Measurements from ENCODE around the gene MECR.

DNA sequence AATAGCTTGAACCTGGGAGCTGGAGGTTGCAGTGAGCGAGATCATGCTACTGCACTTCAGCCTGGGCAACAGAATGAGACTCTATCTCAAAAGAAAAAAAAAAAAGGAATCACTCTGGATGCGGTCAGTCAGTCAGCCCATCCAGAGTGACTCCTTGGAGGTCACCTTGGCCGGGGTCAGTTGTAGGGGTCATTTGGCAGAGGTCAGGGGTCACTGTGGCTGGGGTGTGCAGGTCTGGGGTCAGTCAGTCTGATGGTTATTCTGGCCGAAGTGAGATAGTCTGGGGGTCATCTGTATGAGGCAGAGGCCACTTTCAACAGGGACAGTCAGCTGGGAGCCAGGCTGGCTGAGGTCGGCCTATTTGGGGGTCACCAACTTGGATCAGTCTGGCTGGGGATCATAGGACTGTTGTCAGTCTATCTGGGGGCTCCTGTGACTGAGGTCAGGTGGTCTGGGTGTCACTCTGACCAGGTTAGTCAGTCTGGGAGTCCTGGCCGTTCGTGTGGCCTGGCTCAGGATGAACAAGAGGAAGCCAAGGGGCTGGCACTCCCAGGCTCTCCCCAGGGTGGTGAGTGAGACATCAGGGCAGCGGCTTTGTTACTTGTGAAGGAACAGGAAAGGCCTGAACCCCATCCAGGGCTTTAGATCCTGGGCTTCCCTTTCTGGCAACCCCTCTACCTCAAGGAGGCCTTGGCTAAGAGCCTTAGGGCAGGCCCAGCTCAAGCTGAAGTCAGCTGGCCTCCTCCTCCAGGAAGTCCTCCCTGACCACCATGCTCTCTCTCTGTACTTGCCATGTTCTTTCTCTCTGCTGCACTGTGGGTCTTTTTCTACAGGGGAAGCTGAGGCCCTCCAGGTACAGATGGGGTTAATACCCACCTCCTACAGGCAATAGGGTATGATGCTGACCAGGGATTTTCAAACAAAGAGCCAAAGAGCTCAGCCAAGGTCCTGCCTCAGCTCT lies 20.7 kb upstream of the MECR start:
- no peak for TF ChIP-seq FOS (IDR thresholded peaks at IDR 0.05; ENCODE audit: borderline replicate concordance, extremely low read depth, insufficient read length)
- TF ChIP-seq, protein P1, sequence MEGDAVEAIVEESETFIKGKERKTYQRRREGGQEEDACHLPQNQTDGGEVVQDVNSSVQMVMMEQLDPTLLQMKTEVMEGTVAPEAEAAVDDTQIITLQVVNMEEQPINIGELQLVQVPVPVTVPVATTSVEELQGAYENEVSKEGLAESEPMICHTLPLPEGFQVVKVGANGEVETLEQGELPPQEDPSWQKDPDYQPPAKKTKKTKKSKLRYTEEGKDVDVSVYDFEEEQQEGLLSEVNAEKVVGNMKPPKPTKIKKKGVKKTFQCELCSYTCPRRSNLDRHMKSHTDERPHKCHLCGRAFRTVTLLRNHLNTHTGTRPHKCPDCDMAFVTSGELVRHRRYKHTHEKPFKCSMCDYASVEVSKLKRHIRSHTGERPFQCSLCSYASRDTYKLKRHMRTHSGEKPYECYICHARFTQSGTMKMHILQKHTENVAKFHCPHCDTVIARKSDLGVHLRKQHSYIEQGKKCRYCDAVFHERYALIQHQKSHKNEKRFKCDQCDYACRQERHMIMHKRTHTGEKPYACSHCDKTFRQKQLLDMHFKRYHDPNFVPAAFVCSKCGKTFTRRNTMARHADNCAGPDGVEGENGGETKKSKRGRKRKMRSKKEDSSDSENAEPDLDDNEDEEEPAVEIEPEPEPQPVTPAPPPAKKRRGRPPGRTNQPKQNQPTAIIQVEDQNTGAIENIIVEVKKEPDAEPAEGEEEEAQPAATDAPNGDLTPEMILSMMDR (IDR thresholded peaks at IDR 0.05 in 2 of 3, conservative IDR thresholded peaks at IDR 0.05 in 1 of 3; ENCODE audit: control insufficient read depth in 2 of 3, extremely low read depth in 1 of 3, insufficient read depth in 1 of 3, low read depth in 3 of 3, low read length in 3 of 3): no peak
- TF ChIP-seq BACH1 (IDR thresholded peaks at IDR 0.05; ENCODE audit: borderline replicate concordance): no peak
- no peak for TF ChIP-seq POLR2A (IDR thresholded peaks at IDR 0.05; ENCODE audit: low read depth, low read length)
- no peak for TF ChIP-seq EZH2 (IDR thresholded peaks at IDR 0.05; ENCODE audit: borderline replicate concordance, control insufficient read depth, low read depth, low read length)
- TF ChIP-seq, protein P2, sequence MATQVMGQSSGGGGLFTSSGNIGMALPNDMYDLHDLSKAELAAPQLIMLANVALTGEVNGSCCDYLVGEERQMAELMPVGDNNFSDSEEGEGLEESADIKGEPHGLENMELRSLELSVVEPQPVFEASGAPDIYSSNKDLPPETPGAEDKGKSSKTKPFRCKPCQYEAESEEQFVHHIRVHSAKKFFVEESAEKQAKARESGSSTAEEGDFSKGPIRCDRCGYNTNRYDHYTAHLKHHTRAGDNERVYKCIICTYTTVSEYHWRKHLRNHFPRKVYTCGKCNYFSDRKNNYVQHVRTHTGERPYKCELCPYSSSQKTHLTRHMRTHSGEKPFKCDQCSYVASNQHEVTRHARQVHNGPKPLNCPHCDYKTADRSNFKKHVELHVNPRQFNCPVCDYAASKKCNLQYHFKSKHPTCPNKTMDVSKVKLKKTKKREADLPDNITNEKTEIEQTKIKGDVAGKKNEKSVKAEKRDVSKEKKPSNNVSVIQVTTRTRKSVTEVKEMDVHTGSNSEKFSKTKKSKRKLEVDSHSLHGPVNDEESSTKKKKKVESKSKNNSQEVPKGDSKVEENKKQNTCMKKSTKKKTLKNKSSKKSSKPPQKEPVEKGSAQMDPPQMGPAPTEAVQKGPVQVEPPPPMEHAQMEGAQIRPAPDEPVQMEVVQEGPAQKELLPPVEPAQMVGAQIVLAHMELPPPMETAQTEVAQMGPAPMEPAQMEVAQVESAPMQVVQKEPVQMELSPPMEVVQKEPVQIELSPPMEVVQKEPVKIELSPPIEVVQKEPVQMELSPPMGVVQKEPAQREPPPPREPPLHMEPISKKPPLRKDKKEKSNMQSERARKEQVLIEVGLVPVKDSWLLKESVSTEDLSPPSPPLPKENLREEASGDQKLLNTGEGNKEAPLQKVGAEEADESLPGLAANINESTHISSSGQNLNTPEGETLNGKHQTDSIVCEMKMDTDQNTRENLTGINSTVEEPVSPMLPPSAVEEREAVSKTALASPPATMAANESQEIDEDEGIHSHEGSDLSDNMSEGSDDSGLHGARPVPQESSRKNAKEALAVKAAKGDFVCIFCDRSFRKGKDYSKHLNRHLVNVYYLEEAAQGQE (IDR thresholded peaks at IDR 0.05; ENCODE audit: low read depth, low read length): no peak
- no peak for TF ChIP-seq HDAC6 (IDR thresholded peaks at IDR 0.05; ENCODE audit: unreplicated experiment)
- no peak for TF ChIP-seq CHD2 (IDR thresholded peaks at IDR 0.05; ENCODE audit: borderline replicate concordance, low read depth, low read length)
- TF ChIP-seq SREBF2 (IDR thresholded peaks at IDR 0.05; ENCODE audit: low read length): no peak
- TF ChIP-seq, protein P3, sequence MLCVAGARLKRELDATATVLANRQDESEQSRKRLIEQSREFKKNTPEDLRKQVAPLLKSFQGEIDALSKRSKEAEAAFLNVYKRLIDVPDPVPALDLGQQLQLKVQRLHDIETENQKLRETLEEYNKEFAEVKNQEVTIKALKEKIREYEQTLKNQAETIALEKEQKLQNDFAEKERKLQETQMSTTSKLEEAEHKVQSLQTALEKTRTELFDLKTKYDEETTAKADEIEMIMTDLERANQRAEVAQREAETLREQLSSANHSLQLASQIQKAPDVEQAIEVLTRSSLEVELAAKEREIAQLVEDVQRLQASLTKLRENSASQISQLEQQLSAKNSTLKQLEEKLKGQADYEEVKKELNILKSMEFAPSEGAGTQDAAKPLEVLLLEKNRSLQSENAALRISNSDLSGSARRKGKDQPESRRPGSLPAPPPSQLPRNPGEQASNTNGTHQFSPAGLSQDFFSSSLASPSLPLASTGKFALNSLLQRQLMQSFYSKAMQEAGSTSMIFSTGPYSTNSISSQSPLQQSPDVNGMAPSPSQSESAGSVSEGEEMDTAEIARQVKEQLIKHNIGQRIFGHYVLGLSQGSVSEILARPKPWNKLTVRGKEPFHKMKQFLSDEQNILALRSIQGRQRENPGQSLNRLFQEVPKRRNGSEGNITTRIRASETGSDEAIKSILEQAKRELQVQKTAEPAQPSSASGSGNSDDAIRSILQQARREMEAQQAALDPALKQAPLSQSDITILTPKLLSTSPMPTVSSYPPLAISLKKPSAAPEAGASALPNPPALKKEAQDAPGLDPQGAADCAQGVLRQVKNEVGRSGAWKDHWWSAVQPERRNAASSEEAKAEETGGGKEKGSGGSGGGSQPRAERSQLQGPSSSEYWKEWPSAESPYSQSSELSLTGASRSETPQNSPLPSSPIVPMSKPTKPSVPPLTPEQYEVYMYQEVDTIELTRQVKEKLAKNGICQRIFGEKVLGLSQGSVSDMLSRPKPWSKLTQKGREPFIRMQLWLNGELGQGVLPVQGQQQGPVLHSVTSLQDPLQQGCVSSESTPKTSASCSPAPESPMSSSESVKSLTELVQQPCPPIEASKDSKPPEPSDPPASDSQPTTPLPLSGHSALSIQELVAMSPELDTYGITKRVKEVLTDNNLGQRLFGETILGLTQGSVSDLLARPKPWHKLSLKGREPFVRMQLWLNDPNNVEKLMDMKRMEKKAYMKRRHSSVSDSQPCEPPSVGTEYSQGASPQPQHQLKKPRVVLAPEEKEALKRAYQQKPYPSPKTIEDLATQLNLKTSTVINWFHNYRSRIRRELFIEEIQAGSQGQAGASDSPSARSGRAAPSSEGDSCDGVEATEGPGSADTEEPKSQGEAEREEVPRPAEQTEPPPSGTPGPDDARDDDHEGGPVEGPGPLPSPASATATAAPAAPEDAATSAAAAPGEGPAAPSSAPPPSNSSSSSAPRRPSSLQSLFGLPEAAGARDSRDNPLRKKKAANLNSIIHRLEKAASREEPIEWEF (IDR thresholded peaks at IDR 0.05; ENCODE audit: insufficient replicate concordance, low read depth, low read length): no peak
- TF ChIP-seq MEF2A (IDR thresholded peaks at IDR 0.05; ENCODE audit: insufficient read depth, low read depth, low read length): no peak
- TF ChIP-seq SMC3 (IDR thresholded peaks at IDR 0.05; ENCODE audit: borderline replicate concordance, low read length): no peak
- TF ChIP-seq, protein P4, sequence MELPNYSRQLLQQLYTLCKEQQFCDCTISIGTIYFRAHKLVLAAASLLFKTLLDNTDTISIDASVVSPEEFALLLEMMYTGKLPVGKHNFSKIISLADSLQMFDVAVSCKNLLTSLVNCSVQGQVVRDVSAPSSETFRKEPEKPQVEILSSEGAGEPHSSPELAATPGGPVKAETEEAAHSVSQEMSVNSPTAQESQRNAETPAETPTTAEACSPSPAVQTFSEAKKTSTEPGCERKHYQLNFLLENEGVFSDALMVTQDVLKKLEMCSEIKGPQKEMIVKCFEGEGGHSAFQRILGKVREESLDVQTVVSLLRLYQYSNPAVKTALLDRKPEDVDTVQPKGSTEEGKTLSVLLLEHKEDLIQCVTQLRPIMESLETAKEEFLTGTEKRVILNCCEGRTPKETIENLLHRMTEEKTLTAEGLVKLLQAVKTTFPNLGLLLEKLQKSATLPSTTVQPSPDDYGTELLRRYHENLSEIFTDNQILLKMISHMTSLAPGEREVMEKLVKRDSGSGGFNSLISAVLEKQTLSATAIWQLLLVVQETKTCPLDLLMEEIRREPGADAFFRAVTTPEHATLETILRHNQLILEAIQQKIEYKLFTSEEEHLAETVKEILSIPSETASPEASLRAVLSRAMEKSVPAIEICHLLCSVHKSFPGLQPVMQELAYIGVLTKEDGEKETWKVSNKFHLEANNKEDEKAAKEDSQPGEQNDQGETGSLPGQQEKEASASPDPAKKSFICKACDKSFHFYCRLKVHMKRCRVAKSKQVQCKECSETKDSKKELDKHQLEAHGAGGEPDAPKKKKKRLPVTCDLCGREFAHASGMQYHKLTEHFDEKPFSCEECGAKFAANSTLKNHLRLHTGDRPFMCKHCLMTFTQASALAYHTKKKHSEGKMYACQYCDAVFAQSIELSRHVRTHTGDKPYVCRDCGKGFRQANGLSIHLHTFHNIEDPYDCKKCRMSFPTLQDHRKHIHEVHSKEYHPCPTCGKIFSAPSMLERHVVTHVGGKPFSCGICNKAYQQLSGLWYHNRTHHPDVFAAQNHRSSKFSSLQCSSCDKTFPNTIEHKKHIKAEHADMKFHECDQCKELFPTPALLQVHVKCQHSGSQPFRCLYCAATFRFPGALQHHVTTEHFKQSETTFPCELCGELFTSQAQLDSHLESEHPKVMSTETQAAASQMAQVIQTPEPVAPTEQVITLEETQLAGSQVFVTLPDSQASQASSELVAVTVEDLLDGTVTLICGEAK (IDR thresholded peaks at IDR 0.05; ENCODE audit: borderline replicate concordance): no peak
